Measurements from ENCODE around the gene TRNAU1AP.

GRCh38 chr1:28534671-28535070 lies 18.2 kb upstream of the TRNAU1AP start:
- TF ChIP-seq PATZ1 (CRISPR knock-in tag; IDR thresholded peaks at IDR 0.05; ENCODE audit: borderline replicate concordance) (no peak), ZNF8 (CRISPR knock-in tag; IDR thresholded peaks at IDR 0.05) (no peak), ZFP3 (CRISPR knock-in tag; IDR thresholded peaks at IDR 0.05) (no peak), CSDC2 (CRISPR knock-in tag; IDR thresholded peaks at IDR 0.05) (no peak), ISL1 (CRISPR knock-in tag; IDR thresholded peaks at IDR 0.05) (no peak), ESRRG (CRISPR knock-in tag; IDR thresholded peaks at IDR 0.05) (no peak)
